ENCODE results near the gene HGF.

HGF gene

DNA sequence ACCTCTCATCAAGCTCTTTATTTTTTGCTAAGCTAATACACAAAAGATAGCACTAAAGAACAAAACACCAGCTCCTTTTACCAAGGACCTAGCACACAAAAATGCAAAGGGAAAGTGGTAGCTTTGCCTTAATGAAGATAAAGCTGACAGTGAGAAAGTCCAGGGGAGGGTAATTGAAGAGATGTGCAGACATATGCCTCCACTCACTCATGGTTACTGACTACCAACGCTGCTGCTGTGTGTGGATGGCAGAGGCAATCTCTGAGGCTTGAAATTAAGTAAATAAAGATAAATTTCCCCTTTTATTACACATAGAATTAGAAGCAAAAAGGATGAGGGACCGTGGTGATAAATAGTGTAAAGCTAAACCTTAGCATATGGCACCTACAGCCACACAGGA lies 87.0 kb downstream of the HGF start:
- DNase-seq (ENCODE audit: low spot score): no peak

DNA sequence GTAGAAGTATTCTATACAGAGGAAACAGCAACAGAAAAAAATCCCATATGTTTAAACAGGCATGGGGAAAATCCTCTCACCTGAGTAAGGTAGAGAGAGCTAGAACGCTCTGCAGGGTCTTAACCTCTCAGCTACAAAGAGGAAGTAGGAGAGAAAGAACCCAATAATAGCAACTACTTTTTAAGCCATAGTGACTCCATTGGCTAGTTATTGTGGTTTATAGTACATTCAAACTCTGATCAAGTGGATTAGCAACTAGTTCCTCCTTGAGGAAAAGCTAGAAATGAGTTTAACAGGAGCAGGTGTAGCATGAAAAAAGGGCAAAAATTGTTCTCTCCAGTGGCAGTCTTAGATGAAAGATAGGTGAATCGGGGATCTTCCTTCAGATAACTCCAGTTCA lies 89.7 kb downstream of the HGF start:
- DNase-seq (ENCODE audit: low spot score): no peak

DNA sequence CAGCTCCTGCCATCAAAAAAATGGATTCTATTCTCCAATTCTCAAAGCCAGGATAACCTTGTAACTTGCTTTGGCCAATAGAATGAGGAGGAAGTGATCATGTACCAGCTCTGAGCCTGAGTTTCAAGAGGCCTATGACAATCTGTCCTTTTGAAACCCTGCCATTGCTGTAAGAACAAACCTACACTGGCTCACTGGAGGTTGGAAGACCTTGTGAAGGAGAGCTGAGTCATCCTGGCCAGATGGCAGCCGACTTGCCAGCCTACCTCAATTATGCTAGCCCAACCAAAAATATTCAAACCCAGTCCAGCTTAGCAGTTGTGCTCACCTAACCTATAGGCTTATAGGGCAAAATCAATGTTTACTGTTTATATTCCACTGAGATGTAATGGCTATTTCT lies 93.0 kb downstream of the HGF start:
- DNase-seq (ENCODE audit: low spot score): no peak

DNA sequence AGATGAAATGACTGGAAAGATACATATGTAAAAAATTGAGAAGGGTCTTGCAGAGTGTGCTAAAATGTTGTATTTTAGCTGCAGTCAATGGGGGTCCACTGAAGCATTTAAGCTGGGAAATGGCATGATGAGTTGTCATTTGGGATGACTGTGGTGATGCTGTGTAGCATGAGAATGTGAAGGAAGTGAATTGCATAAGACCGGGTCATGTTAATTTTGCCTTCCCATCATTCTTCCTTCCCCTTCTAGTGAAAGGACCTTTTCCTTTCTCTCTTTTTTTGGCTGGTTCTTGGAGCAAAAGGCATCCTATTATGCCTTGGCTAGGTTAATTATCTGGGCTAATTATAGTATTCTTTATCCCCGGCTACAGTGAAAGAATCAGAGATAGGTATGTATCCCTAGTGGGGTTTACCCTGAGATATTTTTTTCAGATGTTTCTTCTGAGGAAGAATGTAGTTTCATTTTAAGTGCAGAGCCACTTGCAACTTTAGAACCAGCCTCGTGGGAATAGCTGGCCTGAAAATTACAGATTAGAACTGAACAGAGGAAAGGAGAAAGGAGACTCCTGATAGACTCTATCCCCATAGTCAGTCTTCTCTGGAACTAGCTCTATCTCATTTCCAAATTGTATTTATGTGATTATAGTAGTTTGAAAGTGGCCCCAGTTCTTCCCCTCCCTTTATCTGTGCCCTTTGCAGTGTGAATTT lies 93.6 kb downstream of the HGF start:
- no peak for DNase-seq (ENCODE audit: low spot score)

DNA sequence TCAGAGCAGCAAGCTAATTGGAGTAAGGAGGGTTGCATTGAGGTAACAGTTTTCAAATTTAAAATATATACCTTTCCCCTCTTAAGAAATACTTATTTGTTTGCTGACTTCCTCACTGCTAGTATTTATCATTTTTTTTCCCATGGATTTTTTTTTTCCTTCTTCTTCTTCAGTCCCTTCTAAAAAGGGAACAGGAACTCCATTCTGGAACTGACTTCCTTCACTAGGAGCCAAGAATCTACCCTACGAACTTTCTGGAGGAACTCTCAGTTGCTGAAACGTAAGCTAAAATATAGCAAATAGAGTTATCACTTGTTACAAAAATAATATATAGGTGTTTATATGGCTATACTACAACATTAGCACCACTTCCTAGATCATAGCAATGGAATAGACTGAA lies 95.4 kb downstream of the HGF start:
- no peak for DNase-seq (ENCODE audit: low spot score)

DNA sequence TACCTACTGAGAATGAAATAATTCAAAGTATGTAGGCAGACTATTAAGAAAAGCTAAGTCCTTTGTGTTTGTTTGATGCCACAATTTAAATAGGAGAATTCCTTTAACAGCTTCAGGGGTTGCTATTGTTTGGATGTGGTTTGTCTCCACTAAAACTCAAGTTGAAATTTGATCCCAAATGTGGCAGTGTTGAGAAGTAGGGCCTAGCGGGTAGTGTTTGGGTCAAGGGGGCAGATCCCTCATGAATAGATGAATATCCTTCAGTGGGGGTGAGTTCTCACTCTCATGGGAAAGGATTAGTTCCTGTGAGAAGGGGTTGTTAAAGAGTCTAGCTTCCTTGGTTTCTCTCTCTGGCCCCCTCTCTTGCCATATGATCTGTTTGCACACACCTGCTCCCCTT lies 97.0 kb downstream of the HGF start:
- no peak for DNase-seq (ENCODE audit: low spot score)

DNA sequence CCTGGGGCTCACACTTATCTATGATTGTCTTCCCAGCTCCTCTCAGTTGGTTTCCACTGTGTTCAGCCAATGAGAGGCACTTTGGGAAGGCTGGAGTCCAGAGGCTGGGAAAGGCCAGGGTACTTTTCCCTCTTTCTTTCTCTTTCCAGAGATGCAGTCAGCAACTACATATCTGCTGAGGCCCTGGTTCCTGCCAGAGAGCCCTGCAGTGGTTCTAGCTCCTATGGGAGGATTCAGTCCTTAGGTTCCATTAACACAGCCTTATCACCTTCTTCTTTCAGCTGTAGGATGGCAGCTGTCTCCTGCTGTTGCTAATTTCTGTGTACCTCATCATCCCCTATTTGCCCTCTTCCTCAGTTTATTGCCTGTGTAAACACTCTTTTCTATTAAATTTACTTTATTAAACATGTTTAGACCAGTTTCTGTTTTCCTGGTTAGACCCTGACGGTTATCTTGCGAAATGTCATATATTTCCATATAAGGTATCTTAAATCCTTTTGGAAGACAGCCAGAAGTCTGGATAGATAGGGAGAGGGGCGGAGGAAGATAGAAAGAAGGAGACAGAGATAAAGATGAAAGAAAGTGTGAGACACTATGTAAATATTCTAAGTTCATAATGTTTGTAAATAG lies 100.3 kb downstream of the HGF start:
- DNase-seq (ENCODE audit: low spot score): no peak

DNA sequence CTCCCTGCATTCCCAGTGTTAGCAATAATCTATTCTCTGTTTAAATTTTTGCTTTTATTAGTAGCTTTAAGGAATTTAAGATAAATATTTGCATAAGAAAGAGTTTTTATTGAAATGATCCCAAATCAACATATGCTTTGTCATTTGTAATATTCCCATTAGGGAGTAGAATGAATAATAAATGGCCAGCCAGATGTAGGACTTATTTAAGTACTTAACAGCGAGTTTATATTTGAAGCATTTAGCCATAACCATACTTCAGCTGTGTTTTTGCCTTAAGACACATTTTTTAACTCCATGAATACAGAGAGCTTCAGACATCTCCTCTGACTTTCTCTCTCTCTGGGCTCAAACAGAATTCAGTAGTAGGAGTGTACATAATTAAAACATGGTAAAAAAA lies 103.6 kb downstream of the HGF start:
- no peak for DNase-seq (ENCODE audit: low spot score)

DNA sequence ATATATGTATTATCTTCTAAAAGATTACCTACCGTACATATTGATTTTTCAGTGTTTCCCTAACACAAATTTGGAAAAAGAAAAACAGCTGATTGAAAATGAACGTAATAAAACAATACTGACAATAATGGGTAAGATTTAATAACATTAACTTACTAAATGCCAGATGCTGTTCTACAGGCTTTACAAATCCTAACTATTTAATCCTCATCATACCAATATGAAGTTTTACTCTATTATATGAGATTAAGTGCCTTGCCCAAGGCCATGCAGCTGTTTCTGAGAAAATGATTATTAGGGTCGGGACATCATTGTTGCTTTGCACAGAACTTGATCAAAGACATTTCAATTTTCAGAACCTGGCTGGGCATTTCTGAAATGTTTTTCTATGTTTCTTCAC lies 104.6 kb downstream of the HGF start:
- no peak for DNase-seq (ENCODE audit: low spot score)

DNA sequence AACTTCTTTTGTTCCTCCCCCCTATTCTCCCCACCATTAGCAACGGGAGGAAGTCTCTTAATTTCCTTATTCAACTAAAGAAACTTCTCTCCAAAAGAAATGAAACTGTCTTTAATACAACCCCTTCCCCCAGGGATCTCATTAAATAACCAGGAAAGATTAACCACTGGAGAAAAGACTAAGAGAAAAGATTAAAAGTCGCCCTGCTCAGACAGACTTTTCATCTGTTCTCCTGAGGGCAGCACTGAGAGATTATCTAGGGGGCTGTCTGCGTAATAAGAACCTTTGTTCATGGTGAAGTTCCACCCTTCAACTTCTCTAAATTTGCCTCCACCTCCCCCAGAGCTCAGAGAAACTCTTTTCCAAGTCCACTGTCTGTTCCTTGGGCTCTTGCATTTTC lies 105.5 kb downstream of the HGF start:
- no peak for DNase-seq (ENCODE audit: low spot score)

DNA sequence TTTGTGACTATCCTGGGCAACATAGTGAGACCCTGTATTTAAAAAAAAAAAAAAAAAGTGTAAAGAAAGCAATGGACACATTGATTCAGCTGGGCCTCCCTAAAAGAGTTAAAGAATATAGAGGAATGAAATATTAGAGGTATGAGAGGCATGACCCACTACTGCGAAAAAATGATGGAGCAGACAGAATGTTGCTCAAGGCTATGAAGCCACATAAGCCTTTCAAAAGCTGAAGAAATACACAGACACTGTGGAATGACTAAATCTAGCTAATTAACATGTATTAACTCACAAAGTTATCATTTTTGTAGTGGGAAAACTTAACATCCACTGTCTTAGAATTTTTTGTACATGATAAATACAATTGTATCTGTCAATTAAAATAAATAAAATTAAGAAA lies 107.3 kb downstream of the HGF start:
- no peak for DNase-seq (ENCODE audit: low spot score)

DNA sequence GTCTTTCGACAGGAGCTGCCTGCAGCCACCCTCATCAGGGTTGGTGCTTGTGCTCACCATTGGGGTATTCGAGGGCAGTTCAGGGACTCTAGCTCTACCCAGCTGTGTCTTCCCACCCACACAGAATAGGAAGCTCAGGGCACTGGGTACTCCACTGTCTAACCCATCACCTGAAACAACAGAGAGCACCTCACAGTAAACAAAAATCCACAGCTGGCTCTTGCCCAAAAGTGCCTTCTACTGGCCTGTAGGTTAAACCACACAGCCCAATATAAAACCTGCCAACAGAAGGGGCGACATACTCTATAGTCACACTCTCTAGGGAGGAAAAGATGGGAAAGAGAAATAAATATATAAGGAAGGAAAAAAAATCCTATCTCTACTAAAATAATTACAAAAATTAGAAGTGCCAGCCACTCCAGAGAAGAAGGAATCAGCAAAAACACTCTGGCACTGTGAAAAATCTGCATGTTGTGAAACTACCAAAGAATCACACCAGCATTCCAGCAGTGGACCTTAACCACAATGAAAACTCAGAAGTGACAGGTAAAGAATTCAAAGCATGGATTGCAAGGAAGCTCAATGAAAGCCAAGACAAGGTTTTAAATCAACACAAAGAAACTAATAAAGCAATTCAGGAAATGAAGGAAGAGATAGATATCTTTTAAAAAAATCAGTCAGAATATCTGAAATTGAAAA lies 110.0 kb downstream of the HGF start:
- DNase-seq (ENCODE audit: low spot score): no peak

DNA sequence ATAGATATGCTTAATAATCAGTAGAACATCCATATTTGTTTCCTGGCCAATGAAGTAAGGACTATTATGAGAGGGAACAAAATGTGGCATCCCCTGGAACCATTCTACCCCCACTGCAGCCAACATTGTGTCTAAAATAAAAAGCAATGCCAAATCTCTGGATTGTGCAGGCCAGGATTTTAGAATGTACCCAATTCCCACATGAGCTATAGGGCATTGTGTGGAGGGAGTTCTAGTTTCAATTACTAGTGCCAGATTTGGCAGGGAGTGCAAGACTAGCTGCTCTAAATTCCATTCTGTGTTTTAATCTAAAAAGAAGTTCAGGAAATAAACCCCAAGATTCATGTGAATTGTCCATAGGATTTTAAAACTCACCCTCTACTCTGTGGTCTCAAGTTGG lies 112.3 kb downstream of the HGF start:
- no peak for DNase-seq (ENCODE audit: low spot score)

DNA sequence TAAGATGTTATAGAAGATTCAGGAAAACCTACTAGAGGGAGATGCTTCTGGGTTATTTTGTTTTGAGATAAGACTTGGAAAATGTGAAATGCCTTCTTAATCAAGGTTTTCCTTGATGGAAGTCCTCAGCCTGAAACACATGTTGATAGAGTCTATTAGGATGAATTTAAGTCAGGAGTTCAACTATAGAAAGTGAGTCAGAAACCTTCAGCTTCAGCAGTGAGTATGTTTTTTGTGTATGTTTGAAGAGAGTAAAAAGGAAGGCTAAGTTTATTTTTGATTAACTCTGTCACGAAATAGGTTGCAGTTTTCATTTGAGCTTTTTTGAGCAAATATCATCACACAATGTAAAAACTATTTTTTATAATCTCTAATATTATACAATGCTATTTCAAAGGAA lies 114.6 kb downstream of the HGF start:
- no peak for DNase-seq (ENCODE audit: low spot score)

DNA sequence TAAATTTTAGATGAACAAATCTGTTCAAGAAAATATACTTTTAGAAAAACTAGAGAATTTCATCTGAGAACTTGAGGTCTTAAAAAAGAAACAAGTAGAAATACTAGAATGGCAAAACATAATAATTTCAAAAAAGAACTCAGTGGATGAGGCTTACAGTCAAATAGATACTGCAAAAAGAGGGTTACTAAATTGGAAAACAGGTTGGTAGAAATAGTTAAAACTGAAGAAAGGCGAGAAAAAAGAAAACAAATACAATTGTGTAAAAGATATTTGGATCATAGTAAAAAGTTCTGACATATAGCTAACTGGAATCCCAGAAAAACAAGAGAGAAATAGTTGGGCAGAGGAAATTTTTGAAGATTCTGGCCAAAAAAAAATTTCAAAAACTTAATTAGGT lies 117.6 kb downstream of the HGF start:
- no peak for DNase-seq (ENCODE audit: low spot score)

Data from putamen (tissue), 1 donor.